ENCODE data around the gene GP9. TPM values are rescaled to one million over a fixed set of nuclear protein-coding genes. Genes with fewer than 3 reads are reported as not detected.

Gene GP9
- total and polyA plus RNA-seq, 2 experiments from 2014 or later: not detected

- Histone ChIP-seq H3K4me1 (ENCODE audit: insufficient read depth) (no peaks in the 10 kb centered on the region), H3K27me3 (no peaks in the 10 kb centered on the region), H2AFZ (no peak overlapping the region), H4K20me1 (ENCODE audit: insufficient read depth, poor library complexity, severe bottlenecking) (no peaks in the 10 kb centered on the region), H3K36me3 (replicated peaks; ENCODE audit: insufficient read depth, low read depth) (no peaks in the 10 kb centered on the region), H3K9me2 (replicated peaks; ENCODE audit: insufficient read depth) (no peaks in the 10 kb centered on the region), H3K79me2 (no peaks in the 10 kb centered on the region), H3K4me2 (no peak overlapping the region), H3K9me3 (ENCODE audit: low read depth) (no peaks in the 10 kb centered on the region), H3K27ac (no peak overlapping the region), H3K4me3 (no peak overlapping the region)
- TF ChIP-seq EZH2phosphoT487 (IDR thresholded peaks at IDR 0.05; ENCODE audit: low read depth, severe bottlenecking, unreplicated experiment) (no peak), EZH2 (IDR thresholded peaks at IDR 0.05; ENCODE audit: borderline replicate concordance) (no peak), CTCF (IDR thresholded peaks at IDR 0.05; ENCODE audit: poor library complexity) (no peak)
- 85% methylated on average over 10 of the region's 10 CpGs for WGBS (ENCODE audit: low lambda C conversion rate, missing lambda C conversion rate)
- no peak for DNase-seq (ENCODE audit: low spot score)
Measured at GRCh38 chr3:129063091-129063640, 2.6 kb downstream of the GP9 start.

GRCh38 chr3:129063841-129064482 lies 3.4 kb downstream of the GP9 start:
- H2AFZ ChIP-seq: no peak overlapping the region

GRCh38 chr3:129065016-129065719 lies 4.6 kb downstream of the GP9 start:
- no peaks in the 10 kb centered on the region for H3K9me3 ChIP-seq (ENCODE audit: low read depth)
- 89% methylated on average over 14 of the region's 14 CpGs for WGBS (ENCODE audit: low lambda C conversion rate, missing lambda C conversion rate)
- no peak overlapping the region for H3K4me3 ChIP-seq
- H4K20me1 ChIP-seq (ENCODE audit: insufficient read depth, poor library complexity, severe bottlenecking): no peaks in the 10 kb centered on the region
- no peak overlapping the region for H3K27ac ChIP-seq
- no peaks in the 10 kb centered on the region for H3K27me3 ChIP-seq
- H3K4me1 ChIP-seq (ENCODE audit: insufficient read depth): no peaks in the 10 kb centered on the region
- H3K79me2 ChIP-seq: no peaks in the 10 kb centered on the region
- no peaks in the 10 kb centered on the region for H3K36me3 ChIP-seq (replicated peaks; ENCODE audit: insufficient read depth, low read depth)
- H3K9me2 ChIP-seq (replicated peaks; ENCODE audit: insufficient read depth): no peaks in the 10 kb centered on the region
- TF ChIP-seq EZH2 (IDR thresholded peaks at IDR 0.05; ENCODE audit: borderline replicate concordance): no peak
- no peak for TF ChIP-seq CTCF (IDR thresholded peaks at IDR 0.05; ENCODE audit: poor library complexity)
- TF ChIP-seq EZH2phosphoT487 (IDR thresholded peaks at IDR 0.05; ENCODE audit: low read depth, severe bottlenecking, unreplicated experiment): no peak
- DNase-seq (ENCODE audit: low spot score): no peak
- no peak overlapping the region for H3K4me2 ChIP-seq
- H2AFZ ChIP-seq: no peak overlapping the region

More at GRCh38 chr3:129063841-129064482, 3.4 kb downstream of the GP9 start:
- no peaks in the 10 kb centered on the region for H3K9me2 ChIP-seq (replicated peaks; ENCODE audit: insufficient read depth)
- H3K4me1 ChIP-seq (ENCODE audit: insufficient read depth): no peaks in the 10 kb centered on the region
- no peak overlapping the region for H3K4me2 ChIP-seq
- H3K27me3 ChIP-seq: no peaks in the 10 kb centered on the region
- H4K20me1 ChIP-seq (ENCODE audit: insufficient read depth, poor library complexity, severe bottlenecking): no peaks in the 10 kb centered on the region
- no peaks in the 10 kb centered on the region for H3K79me2 ChIP-seq
- DNase-seq (ENCODE audit: low spot score): no peak
- no peaks in the 10 kb centered on the region for H3K36me3 ChIP-seq (replicated peaks; ENCODE audit: insufficient read depth, low read depth)
- no peak overlapping the region for H3K4me3 ChIP-seq
- TF ChIP-seq EZH2phosphoT487 (IDR thresholded peaks at IDR 0.05; ENCODE audit: low read depth, severe bottlenecking, unreplicated experiment) (no peak), EZH2 (IDR thresholded peaks at IDR 0.05; ENCODE audit: borderline replicate concordance) (no peak), CTCF (IDR thresholded peaks at IDR 0.05; ENCODE audit: poor library complexity) (no peak)
- WGBS (ENCODE audit: low lambda C conversion rate, missing lambda C conversion rate): 92% methylated on average over 15 of the region's 15 CpGs
- H3K9me3 ChIP-seq (ENCODE audit: low read depth): no peaks in the 10 kb centered on the region
- H3K27ac ChIP-seq: no peak overlapping the region
